RWPE2 (cell line): ENCODE data around the gene IL18RAP.

Experiments
- ATAC-seq: fragments of 200-7000 bp; cut with Tn5 transposase; 3 replicates; pipeline ENCODE4 v1.9.1; 2021; ENCODE audit warnings: low read depth
- DNase-seq: peaks from one replicate; pipeline ENCODE4 v3.0.0-alpha.2; 2020; ENCODE audit warnings: low spot score
- H3K27ac ChIP-seq: fragments of 450-650 bp; 2 replicates; pipeline ENCODE4 v1.5.1; 2017; ENCODE audit warnings: mild to moderate bottlenecking; ENCODE audit not compliant: poor library complexity, severe bottlenecking
- H3K27me3 ChIP-seq: fragments of 250-450 bp; sonication (Bioruptor Pico); 2 replicates; pipeline ENCODE4 v1.5.1; 2021; ENCODE audit warnings: mild to moderate bottlenecking, moderate library complexity; ENCODE audit not compliant: insufficient read depth, poor library complexity, severe bottlenecking
- H3K36me3 ChIP-seq: fragments of 250-450 bp; sonication (Bioruptor Pico); 2 replicates; pipeline ENCODE4 v1.5.1; 2020; ENCODE audit warnings: low read depth, mild to moderate bottlenecking, moderate library complexity
- H3K4me1 ChIP-seq: fragments of 250-450 bp; sonication (Bioruptor Pico); 2 replicates; pipeline ENCODE4 v1.5.1; 2021; ENCODE audit warnings: mild to moderate bottlenecking, moderate library complexity; ENCODE audit not compliant: insufficient read depth, poor library complexity, severe bottlenecking
- H3K4me3 ChIP-seq: fragments of 250-450 bp; sonication (Bioruptor Pico); 2 replicates; pipeline ENCODE4 v1.5.1; 2021; ENCODE audit warnings: mild to moderate bottlenecking, moderate library complexity; ENCODE audit not compliant: severe bottlenecking
- H3K9me3 ChIP-seq: fragments of 250-450 bp; sonication (Bioruptor Pico); 2 replicates; pipeline ENCODE4 v1.5.1; 2021; ENCODE audit warnings: mild to moderate bottlenecking, moderate library complexity; ENCODE audit not compliant: severe bottlenecking
- TF ChIP-seq, protein P1 (sequence below): fragments of 450-650 bp; IDR thresholded peaks from one replicate; pipeline ENCODE4 v1.5.1; 2017; ENCODE audit warnings: mild to moderate bottlenecking, moderate library complexity; ENCODE audit not compliant: poor library complexity, severe bottlenecking

IL18RAP gene

DNA sequence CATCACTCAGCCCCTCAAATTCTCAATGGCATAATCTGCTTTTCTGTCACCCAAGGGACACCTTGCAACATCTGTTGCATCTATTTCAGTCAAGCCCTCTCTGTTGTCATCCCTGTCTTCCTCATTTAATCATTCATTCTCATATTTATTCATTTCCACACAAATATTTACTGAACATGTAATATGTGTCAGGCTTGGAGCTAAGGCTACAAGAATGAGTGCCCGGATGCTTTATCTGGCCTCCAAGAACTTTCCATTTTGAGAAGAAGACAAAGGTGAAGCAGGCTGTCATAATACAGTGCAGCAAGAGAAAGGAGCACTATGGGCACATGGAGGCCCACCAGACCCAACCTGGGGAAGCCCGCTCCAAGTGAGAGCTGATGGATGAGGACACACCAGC is 15.6 kb downstream of the IL18RAP start:
- DNase-seq (no peak), ATAC-seq (no peak)
- TF ChIP-seq, protein P1, sequence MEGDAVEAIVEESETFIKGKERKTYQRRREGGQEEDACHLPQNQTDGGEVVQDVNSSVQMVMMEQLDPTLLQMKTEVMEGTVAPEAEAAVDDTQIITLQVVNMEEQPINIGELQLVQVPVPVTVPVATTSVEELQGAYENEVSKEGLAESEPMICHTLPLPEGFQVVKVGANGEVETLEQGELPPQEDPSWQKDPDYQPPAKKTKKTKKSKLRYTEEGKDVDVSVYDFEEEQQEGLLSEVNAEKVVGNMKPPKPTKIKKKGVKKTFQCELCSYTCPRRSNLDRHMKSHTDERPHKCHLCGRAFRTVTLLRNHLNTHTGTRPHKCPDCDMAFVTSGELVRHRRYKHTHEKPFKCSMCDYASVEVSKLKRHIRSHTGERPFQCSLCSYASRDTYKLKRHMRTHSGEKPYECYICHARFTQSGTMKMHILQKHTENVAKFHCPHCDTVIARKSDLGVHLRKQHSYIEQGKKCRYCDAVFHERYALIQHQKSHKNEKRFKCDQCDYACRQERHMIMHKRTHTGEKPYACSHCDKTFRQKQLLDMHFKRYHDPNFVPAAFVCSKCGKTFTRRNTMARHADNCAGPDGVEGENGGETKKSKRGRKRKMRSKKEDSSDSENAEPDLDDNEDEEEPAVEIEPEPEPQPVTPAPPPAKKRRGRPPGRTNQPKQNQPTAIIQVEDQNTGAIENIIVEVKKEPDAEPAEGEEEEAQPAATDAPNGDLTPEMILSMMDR: no peak
- Histone ChIP-seq H3K9me3 (no peaks in the 10 kb centered on the region), H3K4me1 (no peaks in the 10 kb centered on the region), H3K36me3 (no peaks in the 10 kb centered on the region), H3K27ac (no peak overlapping the region), H3K27me3 (no peaks in the 10 kb centered on the region), H3K4me3 (no peak overlapping the region)

DNA sequence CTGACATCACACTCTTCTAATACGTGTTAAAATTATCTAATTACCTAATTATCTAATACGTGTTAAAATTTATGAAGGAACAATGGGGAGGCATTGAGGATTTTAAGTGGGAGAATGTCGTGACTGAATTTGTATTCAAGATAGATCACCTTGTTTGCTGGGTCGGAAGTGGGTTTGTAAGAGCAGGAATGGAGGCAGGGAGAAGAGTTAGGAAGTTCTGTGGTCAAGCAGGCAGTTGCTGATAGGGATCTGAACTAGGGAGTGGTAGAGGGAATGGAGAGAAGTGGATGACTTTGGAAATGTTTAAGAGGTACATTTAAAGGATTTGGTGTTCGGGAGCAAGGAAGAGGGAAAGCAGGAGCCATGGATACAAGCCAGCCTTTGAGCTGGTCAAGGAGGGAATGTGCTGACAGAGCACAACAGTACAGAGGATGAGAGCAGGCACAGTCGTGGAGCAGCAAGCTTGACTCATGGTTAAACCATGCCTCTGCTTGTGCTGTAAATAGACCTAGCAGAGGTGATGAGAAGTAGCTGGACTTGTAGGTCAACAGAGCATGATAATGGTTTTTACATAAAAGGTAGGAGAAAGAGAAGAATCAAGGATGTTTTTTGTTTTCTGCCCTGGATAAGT is 16.2 kb downstream of the IL18RAP start:
- Histone ChIP-seq H3K27me3 (no peaks in the 10 kb centered on the region), H3K27ac (no peak overlapping the region), H3K4me1 (no peaks in the 10 kb centered on the region), H3K9me3 (no peaks in the 10 kb centered on the region), H3K36me3 (no peaks in the 10 kb centered on the region), H3K4me3 (no peak overlapping the region)
- TF ChIP-seq, protein P1: no peak
- peak; percentile 85 for ATAC-seq
- no peak for DNase-seq

DNA sequence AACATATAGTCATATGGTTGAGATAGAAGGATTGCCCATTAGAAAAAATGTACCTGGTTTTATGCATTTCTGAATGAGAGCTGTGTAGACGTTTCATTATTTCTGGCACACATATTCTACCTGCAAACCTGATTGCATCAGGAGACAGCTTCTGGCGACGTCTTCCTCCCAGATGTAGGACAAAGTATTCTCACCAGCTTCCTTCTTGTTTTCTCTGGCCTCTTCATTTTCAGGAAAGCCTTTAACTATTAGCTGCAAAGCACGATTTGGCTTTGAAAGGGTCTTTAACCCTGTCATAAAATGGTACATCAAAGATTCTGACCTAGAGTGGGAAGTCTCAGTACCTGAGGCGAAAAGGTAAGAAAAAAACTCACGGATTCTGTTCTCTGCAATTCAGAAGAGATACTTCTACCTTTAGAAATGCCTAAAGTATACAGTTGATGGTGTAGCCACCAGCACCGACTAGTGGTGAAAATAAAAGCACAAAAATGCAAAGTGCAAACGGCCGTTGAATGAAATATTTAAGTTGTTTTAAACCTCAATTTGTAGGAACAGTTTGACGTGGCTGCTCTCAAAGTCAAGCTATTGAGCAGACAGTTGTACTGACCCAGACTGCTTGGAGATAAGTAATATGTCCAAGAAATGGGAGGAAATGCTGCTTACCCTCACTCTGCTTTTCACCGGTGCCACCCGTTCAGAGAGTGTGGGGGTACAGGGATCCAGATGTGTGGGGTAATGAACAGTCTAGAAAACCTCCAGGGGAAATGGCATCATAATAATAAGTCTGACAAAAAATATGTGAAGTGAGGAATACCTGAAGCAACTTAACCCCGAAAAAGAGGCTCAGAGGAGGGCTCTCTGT is 20.2 kb downstream of the IL18RAP start:
- Histone ChIP-seq H3K36me3 (no peaks in the 10 kb centered on the region), H3K27me3 (no peaks in the 10 kb centered on the region), H3K4me3 (no peak overlapping the region), H3K9me3 (no peaks in the 10 kb centered on the region), H3K27ac (no peak overlapping the region), H3K4me1 (no peaks in the 10 kb centered on the region)
- no peak for DNase-seq
- peak; percentile 62; the same call in 2 of the 3 replicates for ATAC-seq
- TF ChIP-seq, protein P1: peak; percentile 87

DNA sequence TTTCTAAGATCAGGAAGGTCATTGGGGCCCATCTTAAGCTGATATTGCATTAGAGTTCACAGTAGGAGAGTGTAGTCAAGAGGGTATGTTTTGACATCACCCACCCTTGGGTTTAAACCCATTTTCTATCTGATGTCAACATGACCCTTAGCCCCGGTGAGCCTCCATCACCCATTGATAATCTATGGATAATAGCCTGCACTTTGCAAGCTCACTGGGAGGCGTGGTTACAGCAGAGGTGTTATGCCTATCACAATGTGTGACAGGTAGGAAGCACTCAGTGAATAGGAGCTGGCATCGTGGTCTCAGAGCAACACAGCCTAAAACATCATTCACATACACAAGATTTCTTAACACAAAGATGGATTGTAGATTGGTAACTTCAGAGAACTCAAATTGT is 21.3 kb downstream of the IL18RAP start:
- no peak for ATAC-seq
- TF ChIP-seq, protein P1: no peak

DNA sequence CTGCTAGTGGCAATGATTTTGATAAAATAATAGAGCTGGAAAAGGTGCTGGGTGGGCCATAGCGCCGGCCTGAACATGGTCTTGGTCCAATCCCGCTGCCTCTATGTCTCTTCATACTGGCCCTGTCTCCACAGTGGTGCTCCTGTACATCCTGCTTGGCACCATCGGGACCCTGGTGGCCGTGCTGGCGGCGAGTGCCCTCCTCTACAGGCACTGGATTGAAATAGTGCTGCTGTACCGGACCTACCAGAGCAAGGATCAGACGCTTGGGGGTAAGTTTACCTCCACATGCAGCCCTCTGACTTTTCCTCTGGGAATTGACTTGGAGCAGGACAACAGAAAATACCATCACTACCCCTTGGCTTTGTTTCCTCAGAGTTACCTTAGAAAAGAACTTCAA is 24.0 kb downstream of the IL18RAP start:
- DNase-seq: no peak
- Histone ChIP-seq H3K27me3 (no peaks in the 10 kb centered on the region), H3K27ac (no peak overlapping the region), H3K4me1 (no peaks in the 10 kb centered on the region), H3K36me3 (no peaks in the 10 kb centered on the region), H3K9me3 (no peaks in the 10 kb centered on the region), H3K4me3 (no peak overlapping the region)
- no peak for ATAC-seq
- TF ChIP-seq, protein P1: no peak

More for the DNA sequence above, 21.3 kb downstream of the IL18RAP start:
- no peak for DNase-seq
- H3K36me3 ChIP-seq: no peaks in the 10 kb centered on the region
- H3K27ac ChIP-seq: no peak overlapping the region
- no peaks in the 10 kb centered on the region for H3K4me1 ChIP-seq
- no peak overlapping the region for H3K4me3 ChIP-seq
- H3K9me3 ChIP-seq: no peaks in the 10 kb centered on the region
- no peaks in the 10 kb centered on the region for H3K27me3 ChIP-seq
